HepG2 (cell line): ENCODE data around the gene NAP1L3. TPM values are rescaled to one million over a fixed set of nuclear protein-coding genes. Genes with fewer than 3 reads are reported as not detected.

Source experiments
- EHMT2 ChIP-seq: fragments of 200-600 bp; sonication (generic); IDR thresholded peaks from 2 replicates; pipeline ENCODE4 v1.7.0; 2017; ENCODE audit warnings: antibody characterized with exemption, low read depth, low read length, borderline replicate concordance
- ELF1 ChIP-seq: sonication (generic); formaldehyde crosslinking; IDR thresholded peaks from 2 replicates; pipeline ENCODE4 v1.4.0; 2020; ENCODE audit warnings: missing genetic modification reagents
- JARID2 ChIP-seq: sonication (generic); formaldehyde crosslinking; IDR thresholded peaks from 2 replicates; pipeline ENCODE4 v1.8.1; 2023; ENCODE audit warnings: missing genetic modification reagents, inconsistent platforms; ENCODE audit not compliant: insufficient replicate concordance
- KAT7 ChIP-seq: IDR thresholded peaks from 2 replicates; pipeline ENCODE4 v1.6.1; 2018; ENCODE audit warnings: borderline replicate concordance, missing compliant biosample characterization
- NFYB ChIP-seq: sonication (generic); formaldehyde crosslinking; IDR thresholded peaks from 2 replicates; pipeline ENCODE4 v1.4.0; 2020; ENCODE audit warnings: missing genetic modification reagents
- SALL2 ChIP-seq: sonication (generic); formaldehyde crosslinking; IDR thresholded peaks from 2 replicates; pipeline ENCODE4 v1.8.1; 2023; ENCODE audit warnings: mild to moderate bottlenecking, missing genetic modification reagents, inconsistent platforms
- SMC3 ChIP-seq: IDR thresholded peaks from 2 replicates; pipeline ENCODE4 v1.6.1; 2011; ENCODE audit warnings: low read length, improper control_type of control experiment
- SP5 ChIP-seq: IDR thresholded peaks from 2 replicates; pipeline ENCODE4 v1.6.1; 2016; ENCODE audit warnings: low read depth, borderline replicate concordance
- SRSF4 ChIP-seq: fragments of 200-400 bp; formaldehyde crosslinking; IDR thresholded peaks from one replicate; pipeline ENCODE4 v1.6.1; 2018; ENCODE audit warnings: mild to moderate bottlenecking, low read depth, low read length, moderate library complexity; ENCODE audit not compliant: poor library complexity, severe bottlenecking
- ZBTB1 ChIP-seq: sonication (generic); formaldehyde crosslinking; IDR thresholded peaks from 2 replicates; pipeline ENCODE4 v1.4.0; 2020; ENCODE audit warnings: missing genetic modification reagents, borderline replicate concordance
- ZNF10 ChIP-seq: sonication (generic); formaldehyde crosslinking; IDR thresholded peaks from 2 replicates; pipeline ENCODE4 v1.4.0; 2020; ENCODE audit warnings: mild to moderate bottlenecking, low read depth, missing genetic modification reagents, borderline replicate concordance
- ZNF530 ChIP-seq: sonication (generic); formaldehyde crosslinking; IDR thresholded peaks from 2 replicates; pipeline ENCODE4 v1.5.0; 2020; ENCODE audit warnings: low read depth, mild to moderate bottlenecking, missing genetic modification reagents
- ZNF772 ChIP-seq: sonication (generic); formaldehyde crosslinking; IDR thresholded peaks from 2 replicates; pipeline ENCODE4 v1.5.0; 2020; ENCODE audit warnings: mild to moderate bottlenecking, missing genetic modification reagents
- ZNF878 ChIP-seq: sonication (generic); formaldehyde crosslinking; IDR thresholded peaks from 2 replicates; pipeline ENCODE4 v1.8.1; 2023; ENCODE audit warnings: mild to moderate bottlenecking, missing genetic modification reagents, moderate library complexity
- polyA plus RNA-seq, 8 experiments: library from polyadenylated mRNA; depleted of rRNA in 3 of 8; stranded (reverse) in 7 of 8; unstranded in 1 of 8; fragments of >200 nt; fragmentation: Illumina TruSeq in 4 of 8; extraction: Trizol in 4 of 8; gene quantifications; 2 replicates each; pipeline versions ENCODE4 v1.2.1 to v1.2.3, GENCODE V29; 2011 to 2016; ENCODE audit warnings: low read depth in 4 of 8, missing spikeins in 1 of 8, mixed read lengths in 1 of 8; ENCODE audit not compliant: insufficient read depth in 1 of 8
- total RNA-seq, 5 experiments: library from RNA; depleted of rRNA; stranded (reverse); fragments of >200 nt; fragmentation: Illumina TruSeq; extraction: Trizol; gene quantifications; 2 replicates each; pipeline ENCODE4 v1.2.3, GENCODE V29; 2016; ENCODE audit warnings: low read depth in 1 of 5
- TF ChIP-seq, protein P1 (sequence below): IDR thresholded peaks from 2 replicates; pipeline ENCODE4 v1.6.1; 2016; ENCODE audit warnings: control low read depth
- TF ChIP-seq, protein P2 (sequence below): sonication (generic); formaldehyde crosslinking; IDR thresholded peaks from 2 replicates; pipeline ENCODE4 v1.8.0; 2023; ENCODE audit warnings: mild to moderate bottlenecking, missing genetic modification reagents
- TF ChIP-seq, protein P3 (sequence below): sonication (generic); formaldehyde crosslinking; IDR thresholded peaks from 2 replicates; pipeline ENCODE4 v1.4.0; 2020; ENCODE audit warnings: missing genetic modification reagents, borderline replicate concordance
- TF ChIP-seq, protein P4 (sequence below): sonication (generic); formaldehyde crosslinking; IDR thresholded peaks from 2 replicates; pipeline ENCODE4 v1.9.0; 2021; ENCODE audit warnings: missing genetic modification reagents, borderline replicate concordance
- TF ChIP-seq, protein P5 (sequence below): sonication (generic); formaldehyde crosslinking; IDR thresholded peaks from 2 replicates; pipeline ENCODE4 v1.9.0; 2021; ENCODE audit warnings: missing genetic modification reagents, mild to moderate bottlenecking, borderline replicate concordance

NAP1L3 gene
- total and polyA plus RNA-seq, 2 of the 13 experiments (the other 11 are each of a cell fraction or from before 2014, with no cell fraction given) = 0.03 to 0.13 TPM

DNA sequence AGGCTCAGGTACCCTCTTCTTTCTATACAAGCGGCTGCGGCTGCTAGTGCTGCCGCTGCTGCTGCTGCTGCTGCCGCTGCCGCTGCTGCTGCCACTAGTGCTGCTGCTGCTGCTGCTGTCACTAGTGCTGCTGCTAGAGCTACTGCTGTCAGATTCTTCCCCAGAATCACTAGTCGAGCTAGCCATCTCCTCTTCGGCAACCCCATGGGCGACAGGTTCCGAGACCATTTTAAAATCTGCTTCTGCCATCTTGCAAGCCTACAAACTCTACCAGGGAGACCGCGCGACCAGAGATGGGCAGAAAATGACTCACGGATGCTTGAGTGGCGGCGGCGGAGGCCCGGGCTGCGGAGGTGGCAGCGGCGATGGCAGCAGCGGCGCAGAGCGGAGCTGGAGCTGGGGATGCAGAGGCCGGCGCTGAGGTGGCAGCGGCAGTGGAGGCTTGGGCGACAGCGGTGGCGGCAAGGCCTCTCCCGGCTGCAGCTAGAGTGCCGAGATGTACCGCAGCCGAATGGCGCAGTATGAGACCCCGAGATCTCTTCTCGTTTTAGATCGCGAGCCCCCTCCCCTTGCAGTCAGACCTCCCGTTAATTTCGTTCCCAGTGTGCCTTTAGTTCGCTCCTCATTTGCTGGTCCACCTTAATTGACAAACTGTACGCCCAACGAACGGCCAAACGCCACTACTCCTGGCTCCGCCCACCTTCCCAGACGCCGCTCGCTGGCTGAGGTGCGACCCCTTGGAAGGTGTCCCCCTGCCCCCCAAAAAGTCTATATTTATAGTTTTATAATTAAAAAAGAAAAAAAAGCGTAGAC is at the start of gene NAP1L3 (continued):
- TF ChIP-seq, protein P1, sequence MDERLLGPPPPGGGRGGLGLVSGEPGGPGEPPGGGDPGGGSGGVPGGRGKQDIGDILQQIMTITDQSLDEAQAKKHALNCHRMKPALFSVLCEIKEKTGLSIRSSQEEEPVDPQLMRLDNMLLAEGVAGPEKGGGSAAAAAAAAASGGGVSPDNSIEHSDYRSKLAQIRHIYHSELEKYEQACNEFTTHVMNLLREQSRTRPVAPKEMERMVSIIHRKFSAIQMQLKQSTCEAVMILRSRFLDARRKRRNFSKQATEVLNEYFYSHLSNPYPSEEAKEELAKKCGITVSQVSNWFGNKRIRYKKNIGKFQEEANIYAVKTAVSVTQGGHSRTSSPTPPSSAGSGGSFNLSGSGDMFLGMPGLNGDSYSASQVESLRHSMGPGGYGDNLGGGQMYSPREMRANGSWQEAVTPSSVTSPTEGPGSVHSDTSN (CRISPR knock-in tag) = peak; percentile 54; the same call in 1 of the 2 replicates
- TF ChIP-seq, protein P2, sequence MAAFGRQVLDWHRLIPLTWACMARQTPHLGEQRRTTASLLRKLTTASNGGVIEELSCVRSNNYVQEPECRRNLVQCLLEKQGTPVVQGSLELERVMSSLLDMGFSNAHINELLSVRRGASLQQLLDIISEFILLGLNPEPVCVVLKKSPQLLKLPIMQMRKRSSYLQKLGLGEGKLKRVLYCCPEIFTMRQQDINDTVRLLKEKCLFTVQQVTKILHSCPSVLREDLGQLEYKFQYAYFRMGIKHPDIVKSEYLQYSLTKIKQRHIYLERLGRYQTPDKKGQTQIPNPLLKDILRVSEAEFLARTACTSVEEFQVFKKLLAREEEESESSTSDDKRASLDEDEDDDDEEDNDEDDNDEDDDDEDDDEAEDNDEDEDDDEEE (CRISPR knock-in tag) = no peak
- TF ChIP-seq SP5 (no peak), SALL2 (CRISPR knock-in tag) (no peak), ZNF530 (CRISPR knock-in tag) (no peak), ZNF772 (CRISPR knock-in tag) (no peak), SRSF4 (no peak), EHMT2 (no peak), ZNF10 (CRISPR knock-in tag) (no peak), NFYB (CRISPR knock-in tag) (peak; percentile 68), SMC3 (no peak), ZBTB1 (CRISPR knock-in tag) (no peak), ELF1 (CRISPR knock-in tag) (no peak), ZNF878 (CRISPR knock-in tag) (no peak), KAT7 (CRISPR knock-in tag) (no peak), JARID2 (CRISPR knock-in tag) (no peak)
- TF ChIP-seq, protein P3, sequence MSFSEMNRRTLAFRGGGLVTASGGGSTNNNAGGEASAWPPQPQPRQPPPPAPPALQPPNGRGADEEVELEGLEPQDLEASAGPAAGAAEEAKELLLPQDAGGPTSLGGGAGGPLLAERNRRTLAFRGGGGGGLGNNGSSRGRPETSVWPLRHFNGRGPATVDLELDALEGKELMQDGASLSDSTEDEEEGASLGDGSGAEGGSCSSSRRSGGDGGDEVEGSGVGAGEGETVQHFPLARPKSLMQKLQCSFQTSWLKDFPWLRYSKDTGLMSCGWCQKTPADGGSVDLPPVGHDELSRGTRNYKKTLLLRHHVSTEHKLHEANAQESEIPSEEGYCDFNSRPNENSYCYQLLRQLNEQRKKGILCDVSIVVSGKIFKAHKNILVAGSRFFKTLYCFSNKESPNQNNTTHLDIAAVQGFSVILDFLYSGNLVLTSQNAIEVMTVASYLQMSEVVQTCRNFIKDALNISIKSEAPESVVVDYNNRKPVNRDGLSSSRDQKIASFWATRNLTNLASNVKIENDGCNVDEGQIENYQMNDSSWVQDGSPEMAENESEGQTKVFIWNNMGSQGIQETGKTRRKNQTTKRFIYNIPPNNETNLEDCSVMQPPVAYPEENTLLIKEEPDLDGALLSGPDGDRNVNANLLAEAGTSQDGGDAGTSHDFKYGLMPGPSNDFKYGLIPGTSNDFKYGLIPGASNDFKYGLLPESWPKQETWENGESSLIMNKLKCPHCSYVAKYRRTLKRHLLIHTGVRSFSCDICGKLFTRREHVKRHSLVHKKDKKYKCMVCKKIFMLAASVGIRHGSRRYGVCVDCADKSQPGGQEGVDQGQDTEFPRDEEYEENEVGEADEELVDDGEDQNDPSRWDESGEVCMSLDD = no peak
- TF ChIP-seq, protein P4, sequence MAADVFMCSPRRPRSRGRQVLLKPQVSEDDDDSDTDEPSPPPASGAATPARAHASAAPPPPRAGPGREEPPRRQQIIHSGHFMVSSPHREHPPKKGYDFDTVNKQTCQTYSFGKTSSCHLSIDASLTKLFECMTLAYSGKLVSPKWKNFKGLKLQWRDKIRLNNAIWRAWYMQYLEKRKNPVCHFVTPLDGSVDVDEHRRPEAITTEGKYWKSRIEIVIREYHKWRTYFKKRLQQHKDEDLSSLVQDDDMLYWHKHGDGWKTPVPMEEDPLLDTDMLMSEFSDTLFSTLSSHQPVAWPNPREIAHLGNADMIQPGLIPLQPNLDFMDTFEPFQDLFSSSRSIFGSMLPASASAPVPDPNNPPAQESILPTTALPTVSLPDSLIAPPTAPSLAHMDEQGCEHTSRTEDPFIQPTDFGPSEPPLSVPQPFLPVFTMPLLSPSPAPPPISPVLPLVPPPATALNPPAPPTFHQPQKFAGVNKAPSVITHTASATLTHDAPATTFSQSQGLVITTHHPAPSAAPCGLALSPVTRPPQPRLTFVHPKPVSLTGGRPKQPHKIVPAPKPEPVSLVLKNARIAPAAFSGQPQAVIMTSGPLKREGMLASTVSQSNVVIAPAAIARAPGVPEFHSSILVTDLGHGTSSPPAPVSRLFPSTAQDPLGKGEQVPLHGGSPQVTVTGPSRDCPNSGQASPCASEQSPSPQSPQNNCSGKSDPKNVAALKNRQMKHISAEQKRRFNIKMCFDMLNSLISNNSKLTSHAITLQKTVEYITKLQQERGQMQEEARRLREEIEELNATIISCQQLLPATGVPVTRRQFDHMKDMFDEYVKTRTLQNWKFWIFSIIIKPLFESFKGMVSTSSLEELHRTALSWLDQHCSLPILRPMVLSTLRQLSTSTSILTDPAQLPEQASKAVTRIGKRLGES (CRISPR knock-in tag) = no peak
- TF ChIP-seq, protein P5, sequence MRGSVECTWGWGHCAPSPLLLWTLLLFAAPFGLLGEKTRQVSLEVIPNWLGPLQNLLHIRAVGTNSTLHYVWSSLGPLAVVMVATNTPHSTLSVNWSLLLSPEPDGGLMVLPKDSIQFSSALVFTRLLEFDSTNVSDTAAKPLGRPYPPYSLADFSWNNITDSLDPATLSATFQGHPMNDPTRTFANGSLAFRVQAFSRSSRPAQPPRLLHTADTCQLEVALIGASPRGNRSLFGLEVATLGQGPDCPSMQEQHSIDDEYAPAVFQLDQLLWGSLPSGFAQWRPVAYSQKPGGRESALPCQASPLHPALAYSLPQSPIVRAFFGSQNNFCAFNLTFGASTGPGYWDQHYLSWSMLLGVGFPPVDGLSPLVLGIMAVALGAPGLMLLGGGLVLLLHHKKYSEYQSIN (CRISPR knock-in tag) = no peak
